Dermis blood vessel endothelial cell (primary cell): Measurements from ENCODE around the gene LYPLA2. TPM values are rescaled to one million over a fixed set of nuclear protein-coding genes. Genes with fewer than 3 reads are reported as not detected.
"Not testable (repeated sequence)": the region's sequence is repeated elsewhere in the genome, so short reads cannot be mapped to it uniquely, and the experiment has no call there.

Experiments used
- DNase-seq: peaks from one replicate; pipeline ENCODE4 v3.0.0; 2010
- total RNA-seq: library from RNA; depleted of rRNA; stranded (reverse); fragments of >200 nt; gene quantifications from 2 replicates; pipeline ENCODE4 v1.2.3, GENCODE V29; 2014

The LYPLA2 gene
- total RNA-seq, 1 donor from 2014 or later, result 108 TPM

DNA sequence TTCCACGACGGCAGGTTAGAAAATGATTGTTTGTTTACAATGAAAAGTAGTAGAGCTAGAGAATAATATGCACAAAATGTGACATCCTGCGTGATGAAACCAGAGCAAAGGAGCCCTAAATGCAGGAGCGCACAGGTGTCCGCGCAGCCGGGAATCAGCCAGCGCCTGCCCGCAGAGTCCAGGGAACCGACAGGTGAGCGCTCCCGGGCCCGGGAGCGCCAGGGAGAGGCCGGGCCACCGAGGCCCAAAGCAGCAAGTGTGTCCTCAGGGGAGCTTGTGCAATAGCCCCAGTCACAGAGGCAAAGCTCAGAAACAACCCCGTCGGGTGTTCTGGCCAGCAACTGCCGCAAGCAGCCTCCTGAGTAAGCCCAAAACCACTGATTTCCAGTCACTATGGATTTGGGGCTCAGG lies 10.4 kb downstream of the LYPLA2 start:
- DNase-seq, result no peak

DNA sequence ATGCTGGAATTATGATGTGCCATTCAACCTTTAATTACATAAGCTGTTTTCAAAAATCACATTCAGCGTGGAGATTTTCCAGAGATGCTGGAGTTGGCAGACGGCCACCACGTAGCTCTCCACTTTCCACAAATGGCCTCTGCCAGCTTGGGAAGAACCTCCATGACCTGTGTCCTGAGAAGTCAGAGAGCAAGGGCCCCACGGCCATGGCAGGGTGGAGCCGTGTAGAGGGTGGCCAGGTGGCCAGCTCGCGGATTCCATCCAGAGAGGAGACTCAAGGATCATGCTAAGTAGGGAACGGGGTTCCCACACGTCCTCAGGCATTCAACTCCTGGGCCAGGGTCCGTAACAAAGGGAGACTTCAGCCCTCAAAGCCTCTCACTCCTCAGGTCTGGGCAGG lies 10.9 kb downstream of the LYPLA2 start:
- no peak for DNase-seq

DNA sequence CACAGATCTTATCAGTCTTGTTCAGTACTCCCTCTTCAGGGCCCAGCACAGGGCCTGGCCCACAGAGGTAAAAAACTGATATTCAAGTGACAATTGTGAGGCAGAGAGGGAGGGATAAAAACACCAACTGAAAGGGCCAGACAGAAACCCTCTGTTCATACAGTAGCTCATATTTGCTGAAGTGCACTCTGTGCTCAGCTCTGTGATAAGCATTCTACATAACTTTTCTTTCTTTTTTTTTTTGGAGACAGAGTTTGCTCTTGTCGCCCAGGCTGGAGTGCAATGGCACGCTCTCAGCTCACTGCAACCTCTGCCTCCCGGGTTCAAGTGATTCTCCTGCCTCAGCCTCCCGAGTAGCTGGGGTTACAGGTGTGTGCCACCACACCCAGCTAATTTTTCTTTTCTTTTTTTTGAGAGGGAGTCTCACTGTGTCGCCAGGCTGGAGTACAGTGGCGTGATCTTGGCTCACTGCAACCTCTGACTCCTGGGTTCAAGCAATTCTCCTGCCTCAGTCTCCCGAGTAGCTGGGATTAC lies 11.9 kb downstream of the LYPLA2 start:
- not testable (repeated sequence) for DNase-seq

DNA sequence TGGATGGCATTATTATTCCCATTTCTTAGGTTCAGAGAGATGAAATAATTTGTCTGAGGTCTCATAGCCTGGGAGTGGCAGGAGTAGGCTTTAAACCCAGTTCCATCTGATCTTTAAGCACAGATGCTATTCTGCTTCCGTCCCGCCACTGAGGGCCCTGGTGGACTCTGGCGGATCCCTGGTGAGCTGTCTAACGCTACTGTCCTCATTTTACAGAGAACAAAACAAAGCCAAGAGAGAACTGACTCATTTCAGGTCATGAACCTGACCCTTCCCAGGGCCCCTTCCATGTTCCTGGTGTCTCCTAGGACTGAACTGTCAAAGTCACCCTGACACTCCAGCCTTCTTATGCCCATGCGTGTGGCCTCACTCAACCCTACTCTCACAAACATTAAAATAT lies 12.7 kb downstream of the LYPLA2 start:
- no peak for DNase-seq

DNA sequence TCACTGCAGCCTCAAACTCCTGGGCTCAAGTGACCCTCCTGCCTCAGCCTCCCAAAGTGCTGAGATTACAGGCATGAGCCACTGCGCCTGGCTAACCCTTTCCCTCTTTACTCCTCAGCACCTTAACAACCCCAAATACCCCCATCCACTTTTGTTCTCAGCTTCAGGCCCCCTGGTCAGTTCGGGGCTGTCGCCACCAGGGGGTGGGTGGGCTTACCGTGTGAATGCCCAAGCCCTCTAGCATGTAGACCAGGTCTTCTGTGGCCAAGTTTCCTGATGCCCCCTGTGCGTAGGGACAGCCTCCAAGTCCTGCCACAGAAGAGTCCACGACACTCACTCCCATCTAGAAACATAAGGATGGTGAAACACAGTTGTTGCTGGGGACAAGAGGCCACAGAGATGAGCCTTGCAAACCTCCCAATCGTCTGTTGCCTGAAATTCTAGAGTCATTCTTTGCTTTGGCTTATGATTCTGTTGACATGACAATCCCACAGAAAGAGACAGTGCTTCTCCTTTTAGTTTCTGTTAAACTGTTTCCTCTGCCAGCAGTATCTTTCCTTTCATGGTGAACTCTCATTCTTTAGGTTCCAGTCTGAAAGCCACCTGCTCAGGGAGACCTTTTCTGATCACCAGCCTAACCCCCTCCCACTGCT lies 13.4 kb downstream of the LYPLA2 start:
- no peak for DNase-seq

DNA sequence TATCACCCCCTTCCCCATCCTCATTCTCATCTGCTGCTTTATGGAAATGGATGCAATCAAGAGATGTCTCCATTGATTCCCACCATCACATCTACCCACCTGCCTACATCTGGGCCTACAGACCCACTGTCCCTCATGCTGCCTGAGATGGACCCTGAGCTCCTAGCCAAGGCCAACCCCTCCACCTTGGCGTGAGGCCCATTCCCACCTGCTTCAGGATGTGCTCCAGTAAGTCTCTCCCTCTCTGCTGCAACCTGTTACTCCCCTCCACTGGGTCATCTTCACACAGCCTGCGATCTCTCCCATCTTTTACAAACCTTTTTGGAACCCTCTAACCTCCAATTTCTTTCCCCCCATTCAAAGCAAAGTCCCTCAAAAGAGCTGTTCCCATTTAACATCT lies 14.1 kb downstream of the LYPLA2 start:
- DNase-seq, result no peak

DNA sequence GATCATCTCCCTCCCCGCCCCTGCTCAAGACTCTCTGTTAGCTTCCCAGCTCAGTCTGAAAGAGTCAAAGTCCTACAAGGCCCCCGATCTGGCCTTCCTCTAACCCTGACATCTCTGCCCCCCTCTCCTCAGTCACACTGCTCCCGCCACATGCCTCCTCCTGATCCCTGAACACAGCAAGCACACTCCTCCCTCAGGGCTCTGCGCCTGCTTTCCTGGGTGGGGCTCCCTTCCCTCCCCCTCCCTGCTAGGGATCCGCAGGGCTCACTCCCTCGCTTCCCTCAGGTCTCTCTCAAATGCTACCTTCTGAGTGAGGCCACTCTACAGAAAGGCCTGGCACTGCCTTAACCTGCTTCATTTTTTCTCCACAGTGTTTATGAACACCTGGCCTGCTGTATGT lies 15.3 kb downstream of the LYPLA2 start:
- no peak for DNase-seq

DNA sequence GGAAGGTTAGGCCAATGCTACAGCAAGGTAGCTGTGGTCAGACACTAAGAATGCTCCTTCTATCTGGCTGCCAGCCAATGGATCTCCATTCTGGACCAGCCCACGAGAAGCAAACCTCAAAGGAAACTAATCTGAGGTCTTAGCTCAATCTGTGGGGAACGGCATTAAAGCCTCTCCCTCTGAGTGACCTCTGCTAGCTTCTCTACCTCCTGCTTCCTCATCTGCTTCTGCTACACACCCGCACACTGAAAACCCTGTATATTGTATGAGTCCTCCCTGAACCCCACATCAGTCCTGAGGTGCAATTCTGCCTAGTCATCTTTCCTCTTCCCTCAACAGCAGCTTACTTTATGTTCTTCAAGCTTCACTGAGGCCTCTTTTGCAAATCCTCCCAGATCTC lies 16.5 kb downstream of the LYPLA2 start:
- DNase-seq, result no peak

DNA sequence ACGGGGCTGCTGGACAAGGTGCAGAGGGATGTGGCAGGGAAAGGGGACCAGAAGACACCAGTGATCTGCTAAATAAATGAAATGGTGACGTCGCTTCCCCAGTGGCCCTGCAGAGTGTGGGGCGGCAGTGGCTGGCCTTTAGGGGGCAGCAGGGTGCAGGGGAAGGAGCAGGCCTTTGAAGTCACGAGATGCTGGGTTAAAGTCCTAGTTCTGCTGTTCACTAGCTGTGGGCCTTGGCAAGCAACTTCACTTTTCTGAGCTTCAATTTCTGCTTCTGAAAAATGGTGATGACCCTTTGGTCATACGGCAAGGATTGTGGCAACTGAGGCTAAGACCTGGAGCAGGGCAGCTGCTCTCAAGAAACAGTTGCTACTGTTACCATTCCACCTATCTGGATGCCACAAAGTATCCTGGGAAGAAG lies 18.8 kb downstream of the LYPLA2 start:
- DNase-seq, result peak; percentile 87

DNA sequence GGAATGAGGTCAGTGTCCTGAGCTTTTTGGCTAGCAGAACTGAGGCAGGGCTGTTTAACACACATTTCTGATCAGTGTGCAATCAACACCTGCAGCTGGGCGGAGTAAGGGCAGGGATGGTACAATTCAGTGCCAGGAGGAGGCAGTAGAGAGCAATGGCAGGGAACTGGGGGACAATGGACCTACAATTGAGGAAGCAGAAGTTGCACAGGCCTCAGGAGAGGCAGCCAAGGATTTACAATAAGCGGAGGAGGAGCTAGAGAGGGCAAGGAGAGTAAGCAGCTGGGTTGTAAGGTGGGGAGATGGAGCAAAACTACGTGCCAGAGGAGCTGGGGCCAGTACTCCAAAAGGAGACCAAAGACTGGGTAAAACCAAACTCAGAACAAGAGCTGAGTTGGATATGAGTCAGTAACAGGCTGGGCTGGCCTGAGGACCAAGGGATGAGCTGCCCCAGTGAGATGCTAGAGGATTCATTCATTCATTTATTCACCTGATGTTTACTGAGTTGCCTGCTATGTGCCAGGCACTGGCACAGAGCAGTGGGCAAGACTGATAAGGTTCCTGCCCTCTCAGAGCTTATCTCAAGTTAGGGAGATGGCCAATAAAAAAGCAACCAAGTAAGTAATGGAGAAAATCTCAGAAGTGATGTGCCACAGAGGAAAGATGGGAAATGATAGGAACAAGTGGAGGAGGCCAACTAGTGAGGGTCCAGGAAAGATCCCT lies 20.0 kb downstream of the LYPLA2 start:
- peak; percentile 80 for DNase-seq

DNA sequence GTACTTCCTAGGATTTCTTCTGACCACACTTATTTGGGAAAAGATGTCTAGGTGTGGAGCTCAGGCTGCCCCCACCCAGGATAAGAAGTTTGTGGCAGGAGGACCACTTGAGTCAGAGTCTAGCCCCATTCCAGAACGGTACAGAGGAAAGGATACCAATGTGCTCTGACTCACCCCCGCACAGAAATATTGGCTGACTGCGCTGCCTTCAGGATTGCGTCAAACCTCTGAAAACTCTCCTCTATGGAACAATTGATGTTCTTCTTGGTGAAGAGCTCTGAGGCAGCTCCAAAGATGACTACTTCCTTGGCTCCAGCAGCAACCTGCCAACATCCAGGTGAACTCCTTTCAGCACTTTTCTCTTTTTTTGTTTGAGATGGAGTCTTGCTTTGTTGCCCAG lies 23.1 kb downstream of the LYPLA2 start:
- DNase-seq, result no peak

DNA sequence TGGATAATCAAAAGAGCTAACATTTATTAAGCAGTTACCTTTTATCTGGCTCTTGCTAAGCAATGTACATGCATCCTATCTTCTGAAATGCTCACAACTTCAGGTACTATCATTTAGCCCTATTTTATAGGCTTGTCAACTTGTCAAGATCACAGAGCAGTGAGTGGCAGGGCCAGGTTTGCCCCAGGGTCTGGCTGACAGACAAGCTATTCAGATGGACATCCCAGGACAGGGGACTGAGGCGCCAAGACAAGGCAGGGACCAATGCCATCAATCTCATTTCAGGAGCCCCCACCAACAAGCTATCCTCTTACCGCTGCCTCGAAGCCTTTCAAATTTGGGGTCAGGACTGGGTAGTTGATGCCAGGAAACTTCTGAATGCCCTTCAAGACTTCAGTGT lies 25.4 kb downstream of the LYPLA2 start:
- no peak for DNase-seq

DNA sequence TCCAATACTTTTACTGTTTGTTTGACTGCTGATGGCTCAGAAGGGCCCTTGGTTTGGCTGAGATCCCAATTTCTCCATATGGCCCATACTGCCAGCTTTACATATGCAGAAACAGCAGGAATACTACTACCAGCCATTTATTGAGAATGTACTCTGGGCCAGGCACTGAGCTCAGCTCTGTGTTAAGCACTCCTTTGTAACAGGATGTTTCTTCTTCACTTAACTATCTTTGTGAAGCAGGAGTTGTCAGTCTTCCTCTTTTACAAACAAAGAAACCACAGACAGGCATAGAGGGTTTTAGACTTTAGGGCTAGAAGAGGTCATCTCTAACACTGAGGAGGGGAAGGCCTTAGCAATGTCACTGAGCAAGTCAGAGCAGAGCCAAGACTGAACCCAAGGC lies 26.0 kb downstream of the LYPLA2 start:
- DNase-seq, result no peak

DNA sequence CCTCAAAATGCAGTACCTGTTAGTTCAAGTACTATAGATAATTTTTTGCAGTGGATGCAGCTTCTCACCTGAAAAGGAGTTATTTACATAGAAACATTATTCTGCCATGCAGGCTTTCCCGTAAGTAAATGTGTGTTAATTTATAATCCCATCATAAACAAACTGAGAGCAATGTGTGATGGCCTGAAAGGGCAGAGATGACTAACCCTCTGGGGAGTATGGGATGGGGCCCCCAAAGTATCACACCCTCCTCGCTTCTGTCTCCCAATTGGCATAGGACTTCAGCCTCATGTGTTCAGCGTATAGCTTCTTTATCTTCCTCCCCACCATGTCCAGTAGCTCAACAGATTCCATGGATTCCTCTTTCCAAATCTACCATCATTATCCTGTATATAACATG lies 26.7 kb downstream of the LYPLA2 start:
- no peak for DNase-seq

DNA sequence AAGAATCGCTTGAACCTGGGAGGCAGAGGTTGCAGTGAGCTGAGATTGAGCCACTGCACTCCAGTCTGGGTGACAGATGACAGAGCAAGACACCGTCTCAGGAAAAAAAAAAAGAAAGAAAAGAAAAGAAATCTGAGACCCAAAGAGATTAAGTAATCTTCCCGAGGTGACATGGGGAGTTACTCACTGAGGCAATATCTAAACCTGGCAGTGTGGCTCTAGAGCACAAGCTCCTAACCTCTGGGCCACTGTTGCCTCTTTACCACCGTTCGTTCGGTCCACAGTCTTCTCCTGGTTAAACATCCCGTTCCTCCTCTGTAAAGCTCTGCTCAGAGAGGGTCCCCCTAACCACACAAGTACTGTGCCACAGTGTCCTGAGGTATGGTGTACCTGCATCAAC lies 32.8 kb downstream of the LYPLA2 start:
- DNase-seq, result no peak

DNA sequence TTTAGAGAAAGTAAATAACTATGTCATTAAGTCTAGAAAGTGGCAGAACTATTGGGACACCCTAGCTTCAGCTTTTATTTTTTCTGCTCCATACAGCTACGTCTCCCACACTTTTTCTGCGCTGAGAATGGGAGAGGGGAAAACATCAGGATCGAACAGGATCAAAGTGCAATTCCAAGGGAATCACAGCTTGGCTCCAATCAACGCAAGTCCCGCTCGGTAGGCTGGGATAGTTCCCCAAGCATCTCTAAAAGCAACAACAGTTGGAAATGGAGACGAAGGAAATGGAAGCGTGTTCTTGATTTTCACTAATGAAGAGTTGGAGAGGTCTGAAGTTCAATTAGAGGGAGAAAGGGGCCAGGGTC lies 33.7 kb downstream of the LYPLA2 start:
- no peak for DNase-seq

DNA sequence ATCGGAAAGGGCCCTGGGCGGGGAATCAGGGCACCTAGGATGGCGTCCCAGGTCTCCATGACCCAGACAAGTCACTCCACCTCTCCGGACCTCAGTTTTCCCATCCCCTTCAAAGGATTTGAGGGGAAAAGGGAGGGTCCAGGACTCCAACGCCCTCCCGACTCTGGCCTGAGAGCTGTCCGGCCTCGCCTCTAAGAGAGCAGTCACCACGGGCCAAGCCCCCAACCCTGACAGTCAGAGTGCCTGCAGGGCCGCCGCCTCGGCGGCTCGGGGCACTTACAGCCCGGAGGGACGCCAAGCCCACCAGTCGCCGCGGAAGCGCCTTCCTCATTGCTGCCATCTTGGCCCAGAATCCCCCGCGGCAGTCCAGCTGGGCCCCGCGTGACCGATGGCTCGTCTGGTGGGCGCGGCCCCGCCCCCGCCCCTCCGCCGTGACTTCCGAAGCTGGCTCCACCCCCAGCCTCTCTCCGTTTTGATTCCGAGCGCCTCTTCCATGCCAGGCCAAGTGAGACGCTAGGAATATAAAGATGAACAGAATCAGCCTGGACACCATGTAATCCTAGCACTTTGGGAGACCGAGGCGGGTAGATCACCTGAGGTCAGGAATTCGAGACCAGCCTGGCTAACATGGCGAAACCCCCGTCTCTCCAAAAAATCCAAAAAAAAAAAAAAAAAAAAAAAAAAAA lies 34.3 kb downstream of the LYPLA2 start, which contains the start of gene HMGCL:
TSS of gene HMGCL (minus strand) at position 354 of the 686 bp plus-strand sequence. CDS start at position 340, 14 bp downstream.
- DNase-seq, result peak; percentile 93

DNA sequence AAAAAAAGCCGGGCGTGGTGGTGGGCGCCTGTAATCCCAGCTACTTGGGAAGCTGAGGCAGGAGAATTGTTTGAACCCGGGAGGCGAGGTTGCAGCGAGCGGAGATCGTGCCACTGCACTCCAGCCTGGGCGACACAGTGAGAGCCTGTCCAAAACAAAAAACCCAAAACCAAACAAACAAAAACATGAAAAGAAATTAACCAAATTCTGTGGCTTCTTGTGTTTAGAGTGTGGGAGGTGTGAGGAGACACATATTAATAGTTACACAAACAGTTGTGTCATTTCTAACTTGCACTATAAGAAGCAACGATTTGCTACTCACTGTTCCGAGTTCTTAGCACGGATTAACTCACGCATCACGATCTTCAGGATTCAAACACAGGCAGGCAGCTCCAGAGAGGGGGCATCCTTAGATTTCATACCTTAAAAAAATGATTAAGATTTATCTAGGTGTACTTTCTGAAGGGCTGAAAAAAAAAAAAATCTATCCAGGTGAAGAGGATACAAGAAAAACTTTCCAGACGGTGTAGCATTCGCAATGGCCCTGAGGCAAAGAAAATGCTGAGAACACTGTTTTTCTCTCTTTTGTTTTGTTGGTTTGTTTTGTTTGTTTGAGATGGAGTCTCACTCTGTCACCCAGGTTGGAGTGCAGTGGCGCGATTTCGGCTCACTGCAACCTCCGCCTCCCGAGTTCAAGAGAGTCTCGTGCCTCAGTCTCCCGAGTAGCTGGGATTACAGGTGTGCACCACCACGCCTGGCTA lies 35.0 kb downstream of the LYPLA2 start:
- no peak for DNase-seq

DNA sequence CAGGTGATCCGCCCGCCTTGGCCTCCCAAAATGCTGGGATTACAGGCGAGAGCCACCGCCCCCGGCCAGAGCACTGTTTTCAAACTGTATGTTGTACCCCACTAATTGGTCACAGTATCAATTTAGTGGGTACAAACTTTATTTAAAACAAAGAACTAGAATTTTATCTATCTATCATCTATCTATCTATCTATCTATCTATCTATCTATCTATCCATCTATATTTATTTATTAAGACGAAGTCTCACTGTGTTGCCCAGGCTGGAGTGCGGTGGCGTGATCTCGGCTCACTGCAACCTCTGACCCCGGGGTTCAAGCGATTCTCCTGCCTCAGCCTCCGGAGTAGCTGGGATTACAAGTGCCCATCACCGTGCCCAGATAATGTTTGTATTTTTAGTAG lies 35.6 kb downstream of the LYPLA2 start:
- not testable (repeated sequence) for DNase-seq

DNA sequence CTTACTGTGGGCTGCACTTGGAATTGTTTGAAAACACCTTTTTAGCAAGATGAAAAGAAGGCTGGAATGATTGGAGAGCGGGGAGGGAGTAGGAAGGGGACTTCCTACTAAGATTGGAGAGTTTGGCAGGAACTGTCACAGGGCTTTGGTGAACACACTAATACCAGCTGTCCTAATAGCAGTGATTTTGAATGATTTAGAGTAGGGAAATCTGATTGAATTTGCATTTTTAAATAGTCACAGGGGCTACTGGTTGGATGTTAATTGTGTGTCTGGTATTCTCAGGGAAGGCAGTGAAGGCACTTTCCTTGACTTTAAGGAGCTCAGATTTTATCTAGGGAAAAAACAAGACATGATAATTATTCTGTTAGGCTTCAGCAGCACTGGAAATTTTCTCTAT lies 36.8 kb downstream of the LYPLA2 start:
- DNase-seq, result no peak

DNA sequence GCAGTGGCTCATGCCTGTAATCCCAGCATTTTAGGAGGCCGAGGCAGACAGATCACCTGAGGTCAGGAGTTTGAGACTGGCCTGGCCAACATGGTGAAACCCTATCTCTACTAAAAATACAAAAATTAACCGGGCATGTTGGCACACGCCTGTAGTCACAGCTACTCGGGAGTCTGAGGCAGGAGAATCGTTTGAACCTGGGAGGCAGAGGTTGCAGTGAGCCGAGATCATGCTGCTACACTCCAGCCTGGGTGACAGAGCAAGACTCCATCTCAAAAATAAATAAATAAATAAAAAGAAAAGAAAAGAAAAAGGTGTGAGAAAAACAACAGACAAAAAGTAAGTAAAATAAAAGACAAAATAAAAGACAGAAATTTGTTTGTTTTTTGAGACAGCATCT lies 43.2 kb downstream of the LYPLA2 start:
- not testable (repeated sequence) for DNase-seq

DNA sequence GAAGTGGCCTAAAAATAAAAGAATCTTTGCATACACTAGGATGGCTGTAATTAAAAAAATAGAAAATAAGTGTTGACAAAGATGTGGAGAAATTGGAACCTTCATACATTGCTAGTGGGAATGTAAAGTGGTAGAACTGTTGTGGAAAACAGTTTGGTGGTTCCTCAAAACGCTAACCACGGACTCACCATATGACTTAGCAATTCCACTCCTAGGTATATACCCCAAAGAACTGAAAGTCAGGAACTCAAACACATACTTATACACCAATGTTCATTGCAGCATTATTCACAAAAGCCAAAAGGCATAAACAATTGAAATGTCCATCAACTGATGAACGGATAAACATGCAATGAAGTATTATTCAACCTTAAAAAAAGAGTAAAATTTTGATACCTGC lies 45.1 kb downstream of the LYPLA2 start:
- DNase-seq, result no peak

DNA sequence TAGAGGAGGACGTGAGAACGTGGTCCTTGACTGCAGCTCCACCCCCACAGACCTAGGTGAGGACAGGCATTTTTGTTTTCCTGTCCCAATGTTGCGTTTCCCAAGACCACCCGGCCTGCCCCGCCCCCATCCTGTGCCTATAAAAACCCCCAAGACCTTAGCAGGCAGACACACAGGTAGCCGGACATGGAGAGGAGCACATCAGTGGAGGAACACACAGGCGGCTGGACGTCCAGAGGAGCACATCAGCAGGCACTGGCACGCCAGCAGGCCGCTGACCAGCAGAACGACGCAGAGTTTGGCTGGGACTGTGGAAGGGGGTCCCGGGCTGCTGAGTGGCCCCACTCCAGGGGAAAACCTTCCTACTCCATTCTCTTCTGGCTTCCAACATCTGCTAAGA lies 47.0 kb downstream of the LYPLA2 start:
- DNase-seq, result no peak
